MM.1S (cell line): ENCODE measurements around the gene ACSL6.

ENCODE experiments used
- EZH2 ChIP-seq: fragments of 300-600 bp; sonication (generic); optimal IDR thresholded peaks from 2 replicates; pipeline ENCODE3; 2017; ENCODE audit warnings: low read depth, mild to moderate bottlenecking, antibody characterized with exemption, low read length, mixed read lengths
- TF ChIP-seq, protein P1 (sequence below): fragments of 300-600 bp; sonication (generic); IDR thresholded peaks from 2 replicates; pipeline ENCODE4 v1.5.1; 2016; ENCODE audit warnings: antibody characterized with exemption, low read length, mixed read lengths

DNA sequence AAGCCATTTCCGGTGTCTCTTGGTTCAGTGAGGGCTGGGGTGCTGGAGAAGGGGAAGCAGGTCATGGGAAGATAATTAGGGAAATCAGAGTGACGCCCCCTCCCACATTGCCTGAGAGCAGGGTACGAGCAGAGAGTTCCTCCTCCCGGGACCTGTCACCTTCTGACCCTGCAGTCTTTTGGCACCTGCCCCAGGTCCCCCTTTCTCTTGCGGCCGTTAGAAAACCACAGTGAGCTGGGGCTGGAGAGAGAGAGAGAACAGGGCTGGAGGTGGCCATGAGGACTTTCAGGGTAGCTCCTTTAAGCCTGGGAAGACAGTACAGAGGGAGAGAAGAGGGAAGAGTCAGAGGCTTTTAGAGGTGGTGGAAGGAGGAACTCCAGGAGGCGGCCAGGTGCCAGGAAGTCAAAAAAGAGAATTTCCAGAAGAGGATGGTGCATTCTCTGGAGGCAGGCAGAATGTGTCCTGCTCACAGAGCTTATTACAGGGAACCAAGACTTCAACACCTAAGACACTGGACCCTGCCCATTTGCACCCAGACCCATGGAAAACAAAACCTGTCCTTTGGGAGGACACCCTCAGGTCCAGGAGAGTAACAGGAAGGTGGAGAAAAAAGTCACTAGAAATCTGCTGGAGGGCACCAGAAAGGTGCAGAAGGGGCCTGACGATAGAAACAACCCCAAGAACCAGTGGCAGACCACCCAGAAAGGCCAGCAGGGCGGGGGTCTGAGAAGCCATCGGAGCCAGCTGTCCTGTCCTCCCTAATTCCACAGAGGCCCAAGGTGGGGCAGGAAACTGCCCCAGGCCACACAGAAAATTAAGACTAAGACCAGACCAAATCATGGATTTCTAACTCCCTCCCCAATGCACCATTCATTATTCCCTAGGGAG, 6.5 kb upstream of the ACSL6 start:
- TF ChIP-seq EZH2 = no peak
- TF ChIP-seq, protein P1, sequence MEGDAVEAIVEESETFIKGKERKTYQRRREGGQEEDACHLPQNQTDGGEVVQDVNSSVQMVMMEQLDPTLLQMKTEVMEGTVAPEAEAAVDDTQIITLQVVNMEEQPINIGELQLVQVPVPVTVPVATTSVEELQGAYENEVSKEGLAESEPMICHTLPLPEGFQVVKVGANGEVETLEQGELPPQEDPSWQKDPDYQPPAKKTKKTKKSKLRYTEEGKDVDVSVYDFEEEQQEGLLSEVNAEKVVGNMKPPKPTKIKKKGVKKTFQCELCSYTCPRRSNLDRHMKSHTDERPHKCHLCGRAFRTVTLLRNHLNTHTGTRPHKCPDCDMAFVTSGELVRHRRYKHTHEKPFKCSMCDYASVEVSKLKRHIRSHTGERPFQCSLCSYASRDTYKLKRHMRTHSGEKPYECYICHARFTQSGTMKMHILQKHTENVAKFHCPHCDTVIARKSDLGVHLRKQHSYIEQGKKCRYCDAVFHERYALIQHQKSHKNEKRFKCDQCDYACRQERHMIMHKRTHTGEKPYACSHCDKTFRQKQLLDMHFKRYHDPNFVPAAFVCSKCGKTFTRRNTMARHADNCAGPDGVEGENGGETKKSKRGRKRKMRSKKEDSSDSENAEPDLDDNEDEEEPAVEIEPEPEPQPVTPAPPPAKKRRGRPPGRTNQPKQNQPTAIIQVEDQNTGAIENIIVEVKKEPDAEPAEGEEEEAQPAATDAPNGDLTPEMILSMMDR = no peak
